Tibial nerve (tissue), 4 donors: ENCODE results near the gene ADAMTS2. TPM values are rescaled to one million over a fixed set of nuclear protein-coding genes. Genes with fewer than 3 reads are reported as not detected.

Experiments
- DNase-seq, 2 donors: peaks; one replicate each; pipeline ENCODE4 v3.0.0-alpha.2; 2019; ENCODE audit warnings: low spot score in 2 of 2
- H3K27ac ChIP-seq, 4 donors: fragments of 200-600 bp; sonication (generic) in 3 of 4; one replicate each; pipeline ENCODE4 v1.5.1; 2017 to 2019; ENCODE audit warnings: mild to moderate bottlenecking in 1 of 4
- H3K27me3 ChIP-seq, 2 donors: fragments of 200-600 bp; sonication (generic) in 1 of 2; one replicate each; pipeline versions ENCODE4 v1.5.1 to v1.6.0; 2017 to 2019
- H3K36me3 ChIP-seq, 3 donors: fragments of 200-600 bp; sonication (generic); one replicate each; pipeline ENCODE4 v1.5.1; 2018 to 2019
- H3K4me1 ChIP-seq, 4 donors: fragments of 200-600 bp; sonication (generic) in 3 of 4; one replicate each; pipeline ENCODE4 v1.5.1; 2017 to 2019
- H3K4me3 ChIP-seq, 4 donors: fragments of 200-600 bp; sonication (generic) in 3 of 4; one replicate each; pipeline ENCODE4 v1.5.1; 2017 to 2019; ENCODE audit warnings: mild to moderate bottlenecking in 1 of 4, moderate library complexity in 1 of 4
- H3K9me3 ChIP-seq, 4 donors: fragments of 200-600 bp; sonication (generic) in 3 of 4; one replicate each; pipeline ENCODE4 v1.5.1; 2017 to 2019
- CTCF ChIP-seq, 5 experiments: fragments of 200-600 bp in 3 of 5; fragments of 450-650 bp in 2 of 5; sonication (generic) in 3 of 5; IDR thresholded peaks; one replicate each; pipeline ENCODE4 v1.5.1; 2016 to 2019; ENCODE audit warnings: antibody characterized with exemption in 5 of 5, mild to moderate bottlenecking in 3 of 5, moderate library complexity in 2 of 5
- EP300 ChIP-seq, 2 donors: sonication (generic); formaldehyde crosslinking; IDR thresholded peaks; one replicate each; pipeline ENCODE4 v1.6.1; 2017; ENCODE audit warnings: antibody characterized with exemption in 2 of 2, mild to moderate bottlenecking in 1 of 2
- POLR2A ChIP-seq, 2 donors: fragments of 450-650 bp; IDR thresholded peaks; one replicate each; pipeline ENCODE4 v1.6.1; 2017; ENCODE audit warnings: antibody characterized with exemption in 2 of 2, mild to moderate bottlenecking in 2 of 2, moderate library complexity in 2 of 2
- WGBS, 2 donors: methylation state at CpG; one replicate each; pipeline ENCODE4 v1.1.5; 2018; 5-methylcytosine and 5-hydroxymethylcytosine counted together
- total RNA-seq, 4 donors: library from RNA; depleted of rRNA; stranded (reverse); fragments of >200 nt; gene quantifications; one replicate each; pipeline ENCODE4 v1.1.0, GENCODE V29; 2016

Gene ADAMTS2
- total RNA-seq, 4 donors from 2014 or later, result 23.2 to 58.8 (median 47.2) TPM

GRCh38 chr5:179264053-179264782, 81.0 kb downstream of the ADAMTS2 start:
- Histone ChIP-seq H3K4me1 (peaks cover 0 to 58% (median 28%) of the 10 kb centered on the region in 4 donors), H3K27ac (peak overlapping the region in 2 of 4 donors; percentile 10 to 20), H3K27me3 (no peaks in the 10 kb centered on the region), H3K36me3 (no peaks in the 10 kb centered on the region), H3K4me3 (no peak overlapping the region), H3K9me3 (no peaks in the 10 kb centered on the region)
- TF ChIP-seq CTCF (IDR thresholded peaks at IDR 0.05), result no peak
- no peak for TF ChIP-seq EP300 (IDR thresholded peaks at IDR 0.05)
- no peak for DNase-seq
- WGBS, 2 donors, result 83 to 89% methylated on average over 12 to 13 of the region's 13 CpGs

- 82 to 92% methylated on average over 22 to 23 of the region's 23 CpGs for WGBS, 2 donors
- no peak for DNase-seq
- H3K4me1 ChIP-seq, result peaks cover 0 to 59% (median 28%) of the 10 kb centered on the region in 4 donors
Observed at GRCh38 chr5:179263391-179264052, 81.7 kb downstream of the ADAMTS2 start.

DNA sequence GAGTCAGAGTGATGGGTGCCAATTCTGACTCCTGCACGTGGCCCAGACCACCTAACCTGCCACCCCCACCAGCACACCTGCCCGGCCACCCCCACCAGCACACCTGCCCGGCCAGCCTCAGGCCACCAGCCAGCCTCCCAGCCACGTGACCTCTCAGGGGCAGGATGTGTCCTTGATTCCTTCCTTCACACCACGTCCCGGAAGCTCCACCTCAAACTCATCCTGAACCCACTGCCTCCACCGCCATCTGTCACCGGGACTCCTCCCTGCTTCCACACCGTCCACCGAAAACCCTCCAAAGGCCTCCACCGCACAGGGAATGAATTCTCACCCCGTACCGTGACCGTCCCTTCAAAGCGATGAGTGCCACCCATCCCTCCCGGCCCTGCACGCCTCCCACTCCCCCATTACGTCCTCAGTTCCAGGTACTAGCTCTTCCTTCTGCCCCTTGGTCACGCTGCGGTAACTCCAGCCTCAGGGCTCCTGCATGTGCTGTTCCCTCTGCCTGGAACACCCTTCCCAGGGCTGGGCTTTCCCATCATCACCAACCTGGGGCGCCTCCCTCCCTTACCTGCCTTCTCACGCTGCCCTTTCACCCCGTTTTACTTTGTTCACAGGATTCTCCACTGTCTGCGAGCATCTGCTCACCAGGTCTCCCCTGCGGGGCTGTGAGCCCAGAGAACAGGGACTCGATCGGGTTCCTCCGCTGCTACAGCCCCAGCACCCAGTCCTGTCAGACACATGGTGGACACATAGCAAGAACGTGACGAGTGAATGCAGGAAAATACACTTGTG, 82.9 kb downstream of the ADAMTS2 start:
- H3K27me3 ChIP-seq, result no peaks in the 10 kb centered on the region
- TF ChIP-seq POLR2A (IDR thresholded peaks at IDR 0.05), result no peak
- 90 to 91% methylated on average over 29 to 30 of the region's 30 CpGs for WGBS, 2 donors
- no peaks in the 10 kb centered on the region for H3K36me3 ChIP-seq
- no peak overlapping the region for H3K27ac ChIP-seq
- DNase-seq, result no peak
- H3K9me3 ChIP-seq, result no peaks in the 10 kb centered on the region
- H3K4me3 ChIP-seq, result no peak overlapping the region
- peaks cover 0 to 59% (median 24%) of the 10 kb centered on the region in 4 donors for H3K4me1 ChIP-seq

More at GRCh38 chr5:179263391-179264052, 81.7 kb downstream of the ADAMTS2 start:
- H3K4me3 ChIP-seq, result no peak overlapping the region
- no peaks in the 10 kb centered on the region for H3K9me3 ChIP-seq
- no peaks in the 10 kb centered on the region for H3K36me3 ChIP-seq
- peak overlapping the region in 1 of 4 donors; percentile 20 for H3K27ac ChIP-seq
- TF ChIP-seq CTCF (IDR thresholded peaks at IDR 0.05) (no peak), EP300 (IDR thresholded peaks at IDR 0.05) (no peak), POLR2A (IDR thresholded peaks at IDR 0.05) (no peak)
- H3K27me3 ChIP-seq, result no peaks in the 10 kb centered on the region

DNA sequence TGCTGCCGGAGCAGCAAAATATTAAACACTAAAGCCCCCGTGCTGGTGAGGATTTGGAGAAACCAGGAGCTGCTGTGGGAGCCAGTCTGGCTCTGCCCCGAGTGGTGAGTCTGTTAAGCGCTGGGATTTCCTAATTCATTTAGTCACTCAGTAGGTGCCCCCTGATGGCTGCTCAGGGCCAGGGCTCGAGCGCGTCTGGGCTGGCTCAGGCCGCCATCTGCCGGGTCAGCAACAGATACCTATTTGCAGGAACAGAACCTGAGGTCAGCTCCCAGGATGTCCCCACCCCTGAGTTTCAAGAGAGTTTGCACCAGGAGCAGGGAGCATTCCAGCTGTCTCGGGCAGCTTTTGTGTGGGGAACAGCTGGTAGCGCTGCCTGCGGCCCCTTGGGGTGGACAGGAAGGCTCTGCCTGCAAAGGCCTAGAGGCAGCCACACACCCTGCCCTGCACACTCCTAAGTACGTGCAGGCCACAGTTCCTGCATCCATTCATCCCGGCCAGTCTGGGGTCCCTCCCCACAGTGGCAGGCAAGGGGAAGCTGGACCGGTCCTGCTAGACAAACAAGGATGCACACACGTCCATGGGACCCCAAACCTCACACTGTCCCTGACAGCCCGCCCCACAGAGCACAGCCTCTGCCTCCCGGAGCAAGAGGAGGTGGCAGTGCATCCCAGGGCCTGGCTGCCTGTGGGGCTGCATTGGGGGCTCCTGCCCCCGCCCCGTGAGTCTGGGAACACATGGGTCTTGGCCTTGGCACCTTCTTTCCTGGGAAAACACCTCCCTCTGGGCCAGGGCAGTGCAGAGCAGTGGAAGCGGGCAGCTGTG, 83.7 kb downstream of the ADAMTS2 start:
- WGBS, 2 donors, result 70 to 80% methylated on average over 18 to 21 of the region's 21 CpGs
- Histone ChIP-seq H3K9me3 (no peaks in the 10 kb centered on the region), H3K4me1 (peaks cover 0 to 59% (median 19%) of the 10 kb centered on the region in 4 donors), H3K27me3 (no peaks in the 10 kb centered on the region), H3K4me3 (no peak overlapping the region), H3K27ac (no peak overlapping the region), H3K36me3 (no peaks in the 10 kb centered on the region)
- no peak for DNase-seq
- TF ChIP-seq EP300 (IDR thresholded peaks at IDR 0.05), result no peak
- TF ChIP-seq CTCF (IDR thresholded peaks at IDR 0.05), result no peak
- no peak for TF ChIP-seq POLR2A (IDR thresholded peaks at IDR 0.05)
